HG03045 (cell line): Measurements from ENCODE around the gene HOXA10.

ENCODE experiments used
- ATAC-seq: cut with Tn5 transposase; IDR thresholded peaks from one replicate; pipeline ENCODE4 v1.9.1; 2021; ENCODE audit warnings: mild to moderate bottlenecking, moderate library complexity; ENCODE audit not compliant: unreplicated experiment

The HOXA10 gene

DNA sequence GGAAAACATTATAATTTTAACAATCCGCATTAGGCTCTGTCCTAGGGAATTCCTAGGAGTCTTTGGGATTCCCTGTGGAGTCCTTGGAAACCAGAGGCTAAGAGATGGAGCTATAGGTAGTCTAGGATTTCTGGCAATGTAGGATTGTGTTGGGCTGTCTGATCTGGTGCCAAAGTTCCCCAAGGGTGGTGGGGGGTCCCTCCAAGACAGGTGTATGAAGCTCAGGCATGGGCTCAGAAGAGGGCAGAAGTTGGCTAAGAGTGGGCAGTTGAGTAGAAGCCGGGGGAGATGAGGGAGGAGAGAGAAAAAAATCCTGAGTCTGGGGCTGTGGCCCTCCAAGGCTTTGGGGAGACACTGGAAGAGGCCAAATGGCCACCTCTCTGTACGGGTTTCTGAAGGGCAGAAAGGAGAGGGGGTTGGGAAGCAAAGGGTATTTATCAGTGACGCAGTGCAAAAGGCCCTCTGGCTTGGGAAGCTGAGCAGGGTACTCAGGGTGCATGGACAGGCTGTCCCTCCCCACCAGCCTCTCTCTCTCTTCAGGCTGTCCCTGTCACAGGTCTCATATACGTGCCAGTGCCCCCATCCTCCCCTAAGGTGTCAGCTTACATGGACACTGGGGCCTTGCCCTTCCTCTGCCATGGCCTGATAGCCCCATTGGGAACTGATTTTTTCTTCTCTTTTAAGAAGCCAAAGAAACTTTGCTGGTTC is 27.5 kb downstream of the HOXA10 start:
- no peak for ATAC-seq

DNA sequence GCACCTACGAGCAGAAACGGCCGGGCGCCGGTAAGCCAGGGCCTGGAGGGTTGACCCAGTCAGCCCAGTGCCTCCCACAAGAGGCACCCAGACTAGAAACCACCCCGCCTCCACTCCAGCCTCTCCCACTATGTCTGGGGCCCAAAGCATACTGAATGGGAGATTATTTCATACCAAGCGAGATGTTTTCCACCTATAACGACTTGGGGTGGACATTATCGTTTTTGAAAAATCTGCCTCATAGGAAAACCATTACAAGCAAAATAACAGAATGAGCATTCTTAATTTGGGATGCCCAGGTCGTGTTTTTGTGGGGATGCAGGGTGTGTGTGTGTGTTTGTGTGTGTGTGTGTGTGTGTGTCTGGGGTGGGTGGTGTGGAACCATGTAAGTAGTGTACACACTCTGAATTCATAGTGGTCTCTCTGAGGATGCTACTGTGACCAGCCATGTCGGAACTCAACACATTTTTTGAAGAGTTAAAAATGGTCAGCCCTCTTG is 28.2 kb downstream of the HOXA10 start:
- ATAC-seq = no peak

- no peak for ATAC-seq
These were observed 28.8 kb downstream of the HOXA10 start for GRCh38 chr7:27145165-27145913.

DNA sequence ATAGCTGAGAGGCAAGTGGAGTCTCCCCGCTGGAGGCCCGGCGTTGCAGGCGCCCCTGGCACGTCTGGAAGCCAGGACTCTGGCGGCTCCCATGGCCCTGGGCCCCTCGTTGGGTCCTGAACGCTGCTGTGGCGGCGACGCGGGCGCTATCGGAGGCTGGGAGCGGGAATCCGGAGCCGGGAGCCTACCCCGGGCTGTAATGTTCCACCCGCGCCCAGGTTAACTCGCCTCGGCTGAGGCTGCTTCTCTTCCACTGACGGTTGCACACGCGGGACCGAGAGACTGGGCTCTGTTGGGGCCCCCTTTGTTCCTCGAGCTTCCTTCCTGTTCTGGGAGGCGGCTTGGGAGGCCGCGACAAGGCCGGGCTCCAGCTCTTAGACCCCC is 29.3 kb downstream of the HOXA10 start:
- no peak for ATAC-seq

- no peak for ATAC-seq
These were observed 30.0 kb downstream of the HOXA10 start for GRCh38 chr7:27143950-27144780.

DNA sequence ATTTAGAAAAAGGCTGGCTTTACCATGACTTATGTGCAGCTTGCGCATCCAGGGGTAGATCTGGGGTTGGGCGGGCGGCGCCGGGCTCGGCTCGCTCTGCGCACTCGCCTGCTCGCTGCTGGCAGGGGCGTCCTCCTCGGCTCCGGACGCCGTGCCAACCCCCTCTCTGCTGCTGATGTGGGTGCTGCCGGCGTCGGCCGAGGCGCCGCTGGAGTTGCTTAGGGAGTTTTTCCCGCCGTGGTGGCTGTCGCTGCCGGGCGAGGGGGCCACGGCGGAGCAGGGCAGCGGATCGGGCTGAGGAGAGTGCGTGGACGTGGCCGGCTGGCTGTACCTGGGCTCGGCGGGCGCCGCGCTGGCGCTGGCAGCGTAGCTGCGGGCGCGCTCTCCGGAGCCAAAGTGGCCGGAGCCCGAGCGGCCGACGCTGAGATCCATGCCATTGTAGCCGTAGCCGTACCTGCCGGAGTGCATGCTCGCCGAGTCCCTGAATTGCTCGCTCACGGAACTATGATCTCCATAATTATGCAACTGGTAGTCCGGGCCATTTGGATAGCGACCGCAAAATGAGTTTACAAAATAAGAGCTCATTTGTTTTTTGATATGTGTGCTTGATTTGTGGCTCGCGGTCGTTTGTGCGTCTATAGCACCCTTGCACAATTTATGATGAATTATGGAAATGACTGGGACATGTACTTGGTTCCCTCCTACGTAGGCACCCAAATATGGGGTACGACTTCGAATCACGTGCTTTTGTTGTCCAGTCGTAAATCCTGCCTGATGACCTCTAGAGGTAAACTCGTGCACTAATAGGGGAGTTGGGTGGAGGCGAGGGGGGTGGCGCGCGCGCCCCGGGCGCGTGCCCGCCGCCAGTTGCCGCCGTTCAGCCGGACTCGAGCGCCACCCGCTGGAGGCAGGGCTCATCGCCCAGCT is 30.8 kb downstream of the HOXA10 start, which contains the start of gene HOXA5:
Gene HOXA5 (minus strand): TSS at position 659 of the 927 bp plus-strand sequence. CDS start 74 bp downstream, at position 585.
- ATAC-seq = no peak

DNA sequence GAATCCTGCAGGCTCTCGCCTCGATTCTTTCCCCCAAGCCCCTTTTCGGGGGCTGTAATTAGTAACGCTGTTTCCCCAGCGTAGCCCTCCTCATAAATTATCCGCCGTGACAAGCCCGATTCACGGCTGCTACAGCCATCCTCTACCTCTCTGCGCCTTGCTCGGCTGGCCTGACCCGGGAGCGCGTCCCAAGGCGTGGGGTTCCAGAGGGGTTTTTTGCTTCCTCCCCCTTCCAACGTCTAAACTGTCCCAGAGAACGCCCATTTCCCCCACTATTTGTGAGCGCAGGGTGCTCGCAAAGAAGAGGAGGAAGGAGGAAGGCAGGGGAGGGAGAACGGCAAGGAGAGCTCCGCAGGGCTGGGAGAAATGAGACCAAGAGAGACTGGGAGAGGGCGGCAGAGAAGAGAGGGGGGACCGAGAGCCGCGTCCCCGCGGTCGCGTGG is 31.5 kb downstream of the HOXA10 start:
- no peak for ATAC-seq

- no peak for ATAC-seq
These were observed 32.1 kb downstream of the HOXA10 start for GRCh38 chr7:27141923-27142579.

GRCh38 chr7:27141137-27141922 is 32.8 kb downstream of the HOXA10 start:
- ATAC-seq = no peak

GRCh38 chr7:27140126-27140857 is 33.8 kb downstream of the HOXA10 start:
- ATAC-seq = no peak

- ATAC-seq = no peak
These were observed 34.6 kb downstream of the HOXA10 start for GRCh38 chr7:27139334-27140125.

GRCh38 chr7:27138985-27139333 is 35.2 kb downstream of the HOXA10 start:
- ATAC-seq = no peak

DNA sequence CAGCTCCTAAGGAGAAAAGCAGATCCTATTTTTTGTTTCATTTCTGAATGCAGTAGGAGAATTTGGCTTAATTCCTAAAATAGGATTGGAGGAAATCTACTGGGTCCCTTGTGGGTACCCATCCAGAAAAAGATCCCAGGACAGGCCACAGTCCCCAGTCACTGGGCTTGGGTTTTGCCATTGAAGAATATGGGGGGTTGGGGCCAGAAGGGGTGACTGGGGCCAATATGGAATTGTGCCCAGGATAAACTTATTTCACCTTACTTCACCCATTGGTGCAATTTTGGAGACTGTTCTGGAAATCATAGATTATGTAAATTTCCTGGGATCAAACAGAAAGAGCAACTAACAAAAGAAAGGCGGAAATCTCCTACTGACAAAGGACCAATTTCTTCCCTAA is 35.6 kb downstream of the HOXA10 start:
- ATAC-seq = no peak

- ATAC-seq = no peak
These were observed 36.3 kb downstream of the HOXA10 start for GRCh38 chr7:27137640-27138315.

- ATAC-seq = no peak
These were observed 39.7 kb downstream of the HOXA10 start for GRCh38 chr7:27134392-27134791.

GRCh38 chr7:27133409-27134231 is 40.5 kb downstream of the HOXA10 start:
- no peak for ATAC-seq
